Measurements from ENCODE around the gene FASN.
A peak's percentile ranks its signal among the peaks of the same experiment; 100 is the strongest.

The FASN gene

DNA sequence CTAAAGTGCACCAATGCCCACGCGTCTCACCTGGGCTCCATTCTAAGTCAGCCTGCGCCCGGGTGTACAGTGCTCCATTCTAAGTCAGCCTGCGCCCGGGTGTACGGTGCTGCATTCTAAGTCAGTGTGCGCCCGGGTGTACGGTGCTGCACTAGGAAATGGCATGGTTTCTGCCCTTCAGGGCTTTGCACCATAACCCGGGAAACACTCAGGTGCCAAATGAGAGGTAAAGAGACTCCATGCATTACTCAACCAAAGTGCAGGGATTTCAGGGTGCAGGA is 29.2 kb upstream of the FASN start:
- no peak overlapping the region for H2BK120ac ChIP-seq (ENCODE audit: low read depth, low read length)
- H3K14ac ChIP-seq (ENCODE audit: low read length in 2 of 2), result no peak overlapping the region
- H3K4me3 ChIP-seq (ENCODE audit: insufficient read depth in 1 of 2, low read depth in 1 of 2, low read length in 2 of 2), result no peak overlapping the region
- H2BK5ac ChIP-seq (ENCODE audit: low read depth, low read length, poor library complexity, severe bottlenecking), result no peak overlapping the region
- no peak for DNase-seq
- H3K23ac ChIP-seq (ENCODE audit: low read length in 2 of 2), result no peak overlapping the region
- H3K18ac ChIP-seq (ENCODE audit: low read depth in 1 of 2, low read length in 2 of 2), result no peak overlapping the region
- no peak overlapping the region for H3K4me2 ChIP-seq (ENCODE audit: low read length, poor library complexity, severe bottlenecking)
- no peaks in the 10 kb centered on the region for H3K9me3 ChIP-seq (ENCODE audit: control insufficient read depth, low read length)
- no peak overlapping the region for H3K4ac ChIP-seq (ENCODE audit: low read depth in 1 of 2, low read length in 2 of 2)
- H3K27me3 ChIP-seq (ENCODE audit: control insufficient read depth in 1 of 2, insufficient read depth in 1 of 2, low read length in 2 of 2), result no peaks in the 10 kb centered on the region
- no peak overlapping the region for H3K27ac ChIP-seq (ENCODE audit: low read length, poor library complexity, severe bottlenecking)
- no peak overlapping the region for H2AK5ac ChIP-seq (ENCODE audit: low read length, severe bottlenecking)
- H4K91ac ChIP-seq (ENCODE audit: low read length), result no peak overlapping the region
- no peak overlapping the region for H4K8ac ChIP-seq (ENCODE audit: low read length)
- WGBS, result 74% methylated on average over 11 of the region's 11 CpGs
- H3K79me1 ChIP-seq (replicated peaks; ENCODE audit: low read length, poor library complexity, severe bottlenecking), result no peaks in the 10 kb centered on the region
- no peak overlapping the region for H2BK12ac ChIP-seq (ENCODE audit: low read length in 2 of 2)
- H3K36me3 ChIP-seq (ENCODE audit: control insufficient read depth in 1 of 2, insufficient read depth in 2 of 2, low read depth in 1 of 2, low read length in 2 of 2), result peaks cover 18 to 36% of the 10 kb centered on the region in 2 experiments
- H3K4me1 ChIP-seq (ENCODE audit: control insufficient read depth, insufficient read depth, low read depth, low read length), result no peaks in the 10 kb centered on the region
- no peak overlapping the region for H2BK15ac ChIP-seq (ENCODE audit: low read depth, poor library complexity, severe bottlenecking)
- H3K9ac ChIP-seq (ENCODE audit: low read length), result no peak overlapping the region
- H2AFZ ChIP-seq (ENCODE audit: low read depth, low read length), result no peak overlapping the region

GRCh38 chr17:82126556-82127314 is 28.7 kb upstream of the FASN start:
- Histone ChIP-seq H3K4me1 (ENCODE audit: control insufficient read depth, insufficient read depth, low read depth, low read length) (no peaks in the 10 kb centered on the region), H3K18ac (ENCODE audit: low read depth in 1 of 2, low read length in 2 of 2) (no peak overlapping the region), H3K79me1 (replicated peaks; ENCODE audit: low read length, poor library complexity, severe bottlenecking) (no peaks in the 10 kb centered on the region), H2BK5ac (ENCODE audit: low read depth, low read length, poor library complexity, severe bottlenecking) (no peak overlapping the region), H3K4me3 (ENCODE audit: insufficient read depth in 1 of 2, low read depth in 1 of 2, low read length in 2 of 2) (no peak overlapping the region), H3K14ac (ENCODE audit: low read length in 2 of 2) (no peak overlapping the region), H2AK5ac (ENCODE audit: low read length, severe bottlenecking) (no peak overlapping the region), H2AFZ (ENCODE audit: low read depth, low read length) (no peak overlapping the region), H3K4ac (ENCODE audit: low read depth in 1 of 2, low read length in 2 of 2) (no peak overlapping the region), H3K9me3 (ENCODE audit: control insufficient read depth, low read length) (no peaks in the 10 kb centered on the region), H2BK12ac (ENCODE audit: low read length in 2 of 2) (no peak overlapping the region), H4K8ac (ENCODE audit: low read length) (no peak overlapping the region), H3K4me2 (ENCODE audit: low read length, poor library complexity, severe bottlenecking) (no peak overlapping the region), H3K27me3 (ENCODE audit: control insufficient read depth in 1 of 2, insufficient read depth in 1 of 2, low read length in 2 of 2) (no peaks in the 10 kb centered on the region), H3K23ac (ENCODE audit: low read length in 2 of 2) (no peak overlapping the region), H3K36me3 (ENCODE audit: control insufficient read depth in 1 of 2, insufficient read depth in 2 of 2, low read depth in 1 of 2, low read length in 2 of 2) (peaks cover 18 to 41% of the 10 kb centered on the region in 2 experiments), H3K9ac (ENCODE audit: low read length) (no peak overlapping the region), H2BK15ac (ENCODE audit: low read depth, poor library complexity, severe bottlenecking) (no peak overlapping the region), H4K91ac (ENCODE audit: low read length) (no peak overlapping the region), H2BK120ac (ENCODE audit: low read depth, low read length) (no peak overlapping the region), H3K27ac (ENCODE audit: low read length, poor library complexity, severe bottlenecking) (no peak overlapping the region)
- no peak for DNase-seq
- 84% methylated on average over 35 of the region's 35 CpGs for WGBS

- Histone ChIP-seq H3K23ac (ENCODE audit: low read length in 2 of 2) (no peak overlapping the region), H3K36me3 (ENCODE audit: control insufficient read depth in 1 of 2, insufficient read depth in 2 of 2, low read depth in 1 of 2, low read length in 2 of 2) (peaks cover 18 to 56% of the 10 kb centered on the region in 2 experiments), H3K79me1 (replicated peaks; ENCODE audit: low read length, poor library complexity, severe bottlenecking) (peaks cover 1% of the 10 kb centered on the region), H3K4me1 (ENCODE audit: control insufficient read depth, insufficient read depth, low read depth, low read length) (peaks cover 3% of the 10 kb centered on the region), H3K4me3 (ENCODE audit: insufficient read depth in 1 of 2, low read depth in 1 of 2, low read length in 2 of 2) (no peak overlapping the region), H3K4ac (ENCODE audit: low read depth in 1 of 2, low read length in 2 of 2) (no peak overlapping the region), H3K14ac (ENCODE audit: low read length in 2 of 2) (no peak overlapping the region), H3K9ac (ENCODE audit: low read length) (no peak overlapping the region), H2BK15ac (ENCODE audit: low read depth, poor library complexity, severe bottlenecking) (no peak overlapping the region), H3K27ac (ENCODE audit: low read length, poor library complexity, severe bottlenecking) (no peak overlapping the region), H3K27me3 (ENCODE audit: control insufficient read depth in 1 of 2, insufficient read depth in 1 of 2, low read length in 2 of 2) (no peaks in the 10 kb centered on the region), H2BK12ac (ENCODE audit: low read length in 2 of 2) (no peak overlapping the region), H2BK5ac (ENCODE audit: low read depth, low read length, poor library complexity, severe bottlenecking) (no peak overlapping the region), H3K18ac (ENCODE audit: low read depth in 1 of 2, low read length in 2 of 2) (peak overlapping the region in 1 of 2 experiments; percentile 41), H2BK120ac (ENCODE audit: low read depth, low read length) (no peak overlapping the region), H3K4me2 (ENCODE audit: low read length, poor library complexity, severe bottlenecking) (no peak overlapping the region), H2AK5ac (ENCODE audit: low read length, severe bottlenecking) (no peak overlapping the region), H3K9me3 (ENCODE audit: control insufficient read depth, low read length) (no peaks in the 10 kb centered on the region), H2AFZ (ENCODE audit: low read depth, low read length) (no peak overlapping the region), H4K91ac (ENCODE audit: low read length) (no peak overlapping the region), H4K8ac (ENCODE audit: low read length) (no peak overlapping the region)
- DNase-seq, result no peak
- 94% methylated on average over 4 of the region's 4 CpGs for WGBS
Measured at GRCh38 chr17:82124101-82124500, 26.1 kb upstream of the FASN start.

DNA sequence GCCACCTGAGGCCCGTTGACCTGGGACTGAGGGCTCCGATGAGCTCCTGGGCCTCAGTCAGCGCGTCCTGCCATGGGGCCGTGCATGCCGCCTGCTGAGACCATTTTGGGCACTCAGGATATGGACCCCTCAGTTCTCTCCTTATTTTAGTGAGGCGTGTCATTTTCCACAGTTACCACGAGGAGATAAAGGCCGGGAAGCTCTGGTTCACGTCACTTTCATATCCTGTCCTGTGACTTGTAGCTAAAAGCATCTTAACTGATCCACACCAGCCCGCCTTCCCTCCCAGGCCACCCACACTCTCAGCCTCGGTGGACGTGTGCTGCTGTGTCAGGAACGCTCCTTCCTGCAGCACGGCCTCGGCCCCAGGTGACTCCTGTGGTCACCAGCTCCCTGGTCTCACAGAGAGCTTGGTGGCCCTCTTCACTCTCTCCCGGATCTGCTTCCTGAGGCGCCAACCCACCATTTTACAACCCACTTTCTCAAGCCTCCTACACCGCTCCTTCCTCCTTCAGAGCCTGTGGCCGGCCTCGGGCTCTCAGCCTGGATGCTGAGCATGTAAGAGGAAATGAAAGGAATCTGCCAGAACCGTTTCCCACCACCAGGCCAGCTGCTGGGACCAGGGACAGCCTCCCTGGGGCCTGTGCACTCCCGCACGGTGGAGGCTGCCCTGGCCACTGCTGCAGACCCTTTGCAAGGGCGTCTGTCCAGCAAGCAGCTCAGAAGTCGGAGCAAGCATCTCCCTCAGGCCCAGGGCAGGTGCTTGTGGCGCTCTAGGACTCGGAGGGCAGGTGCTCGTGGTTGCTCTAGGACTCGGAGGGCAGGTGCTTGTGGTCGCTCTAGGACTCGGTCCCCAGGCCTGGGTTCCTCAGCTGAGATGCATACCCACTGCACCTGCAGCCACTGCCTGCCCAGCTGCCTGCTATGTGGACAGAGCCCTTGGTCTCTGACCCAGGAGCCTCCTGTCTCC is 23.9 kb upstream of the FASN start:
- WGBS, result 51% methylated on average over 32 of the region's 32 CpGs
- H3K18ac ChIP-seq (ENCODE audit: low read depth in 1 of 2, low read length in 2 of 2), result peak overlapping the region in 1 of 2 experiments; percentile 63

More for the DNA sequence above, 23.9 kb upstream of the FASN start:
- H3K9me3 ChIP-seq (ENCODE audit: control insufficient read depth, low read length), result no peaks in the 10 kb centered on the region
- H3K9ac ChIP-seq (ENCODE audit: low read length), result no peak overlapping the region
- no peak overlapping the region for H3K4ac ChIP-seq (ENCODE audit: low read depth in 1 of 2, low read length in 2 of 2)
- no peak overlapping the region for H3K23ac ChIP-seq (ENCODE audit: low read length in 2 of 2)
- no peak overlapping the region for H3K4me3 ChIP-seq (ENCODE audit: insufficient read depth in 1 of 2, low read depth in 1 of 2, low read length in 2 of 2)
- H2BK15ac ChIP-seq (ENCODE audit: low read depth, poor library complexity, severe bottlenecking), result no peak overlapping the region
- peak overlapping the region in 1 of 2 experiments; percentile 54 for H2BK12ac ChIP-seq (ENCODE audit: low read length in 2 of 2)
- H2BK120ac ChIP-seq (ENCODE audit: low read depth, low read length), result no peak overlapping the region
- H2AK5ac ChIP-seq (ENCODE audit: low read length, severe bottlenecking), result no peak overlapping the region
- H3K4me1 ChIP-seq (ENCODE audit: control insufficient read depth, insufficient read depth, low read depth, low read length), result peaks cover 3% of the 10 kb centered on the region
- peaks cover 12 to 46% of the 10 kb centered on the region in 2 experiments for H3K36me3 ChIP-seq (ENCODE audit: control insufficient read depth in 1 of 2, insufficient read depth in 2 of 2, low read depth in 1 of 2, low read length in 2 of 2)
- H4K8ac ChIP-seq (ENCODE audit: low read length), result peak overlapping the region; percentile 72
- no peak overlapping the region for H3K14ac ChIP-seq (ENCODE audit: low read length in 2 of 2)
- peaks cover 1% of the 10 kb centered on the region for H3K79me1 ChIP-seq (replicated peaks; ENCODE audit: low read length, poor library complexity, severe bottlenecking)
- no peak overlapping the region for H3K4me2 ChIP-seq (ENCODE audit: low read length, poor library complexity, severe bottlenecking)
- peak; percentile 64 for DNase-seq
- no peak overlapping the region for H3K27ac ChIP-seq (ENCODE audit: low read length, poor library complexity, severe bottlenecking)
- no peak overlapping the region for H2BK5ac ChIP-seq (ENCODE audit: low read depth, low read length, poor library complexity, severe bottlenecking)
- H2AFZ ChIP-seq (ENCODE audit: low read depth, low read length), result no peak overlapping the region
- H4K91ac ChIP-seq (ENCODE audit: low read length), result peak overlapping the region; percentile 53
- H3K27me3 ChIP-seq (ENCODE audit: control insufficient read depth in 1 of 2, insufficient read depth in 1 of 2, low read length in 2 of 2), result no peaks in the 10 kb centered on the region

Measured in mesenchymal stem cell (in vitro differentiated cells and primary cell).